GM18909 (cell line): ENCODE measurements around the gene PAPSS2.
A peak's percentile ranks its signal among the peaks of the same experiment; 100 is the strongest.
"Not testable (repeated sequence)": the region's sequence is repeated elsewhere in the genome, so short reads cannot be mapped to it uniquely, and the experiment has no call there.

Experiments
- ATAC-seq: cut with Tn5 transposase; IDR thresholded peaks from one replicate; pipeline ENCODE4 v1.9.1; 2021; ENCODE audit warnings: mild to moderate bottlenecking; ENCODE audit not compliant: unreplicated experiment, poor library complexity

PAPSS2 gene

GRCh38 chr10:87659571-87660483, at the start of gene PAPSS2:
TSS of gene PAPSS2 (plus strand) at chr10:87659878. CDS start at chr10:87659982, 104 bp downstream.
- no peak for ATAC-seq

GRCh38 chr10:87611341-87611740, 48.3 kb upstream of the PAPSS2 start:
- ATAC-seq, result not testable (repeated sequence)

GRCh38 chr10:87612115-87612514, 47.6 kb upstream of the PAPSS2 start:
- ATAC-seq, result no peak

- ATAC-seq, result no peak
Measured at GRCh38 chr10:87613751-87614150, 45.9 kb upstream of the PAPSS2 start.

- no peak for ATAC-seq
Measured at GRCh38 chr10:87615856-87616255, 43.8 kb upstream of the PAPSS2 start.

GRCh38 chr10:87617503-87617902, 42.2 kb upstream of the PAPSS2 start:
- no peak for ATAC-seq

GRCh38 chr10:87618566-87619423, 40.9 kb upstream of the PAPSS2 start:
- no peak for ATAC-seq

- no peak for ATAC-seq
Measured at GRCh38 chr10:87619705-87620104, 40.0 kb upstream of the PAPSS2 start.

- not testable (repeated sequence) for ATAC-seq
Measured at GRCh38 chr10:87621440-87621839, 38.2 kb upstream of the PAPSS2 start.

- ATAC-seq, result peak; percentile 48
Measured at GRCh38 chr10:87622314-87623004, 37.2 kb upstream of the PAPSS2 start.

GRCh38 chr10:87623191-87623590, 36.5 kb upstream of the PAPSS2 start:
- ATAC-seq, result no peak

GRCh38 chr10:87625661-87626060, 34.0 kb upstream of the PAPSS2 start:
- ATAC-seq, result no peak

- no peak for ATAC-seq
Measured at GRCh38 chr10:87626422-87626892, 33.2 kb upstream of the PAPSS2 start.

- no peak for ATAC-seq
Measured at GRCh38 chr10:87630171-87630570, 29.5 kb upstream of the PAPSS2 start.

- no peak for ATAC-seq
Measured at GRCh38 chr10:87632454-87632853, 27.2 kb upstream of the PAPSS2 start.

- no peak for ATAC-seq
Measured at GRCh38 chr10:87634311-87634710, 25.4 kb upstream of the PAPSS2 start.

- peak; percentile 73 for ATAC-seq
Measured at GRCh38 chr10:87635498-87636312, 24.0 kb upstream of the PAPSS2 start.

- no peak for ATAC-seq
Measured at GRCh38 chr10:87636313-87636915, 23.3 kb upstream of the PAPSS2 start.

GRCh38 chr10:87639493-87639892, 20.2 kb upstream of the PAPSS2 start:
- ATAC-seq, result no peak
